ENCODE measurements around the gene CCSER1. TPM values are rescaled to one million over a fixed set of nuclear protein-coding genes. Genes with fewer than 3 reads are reported as not detected.

The CCSER1 gene
- not detected in 5 replicates for total RNA-seq (2022; extraction: Qiagen RNA extraction; ENCODE audit: low read depth)

DNA sequence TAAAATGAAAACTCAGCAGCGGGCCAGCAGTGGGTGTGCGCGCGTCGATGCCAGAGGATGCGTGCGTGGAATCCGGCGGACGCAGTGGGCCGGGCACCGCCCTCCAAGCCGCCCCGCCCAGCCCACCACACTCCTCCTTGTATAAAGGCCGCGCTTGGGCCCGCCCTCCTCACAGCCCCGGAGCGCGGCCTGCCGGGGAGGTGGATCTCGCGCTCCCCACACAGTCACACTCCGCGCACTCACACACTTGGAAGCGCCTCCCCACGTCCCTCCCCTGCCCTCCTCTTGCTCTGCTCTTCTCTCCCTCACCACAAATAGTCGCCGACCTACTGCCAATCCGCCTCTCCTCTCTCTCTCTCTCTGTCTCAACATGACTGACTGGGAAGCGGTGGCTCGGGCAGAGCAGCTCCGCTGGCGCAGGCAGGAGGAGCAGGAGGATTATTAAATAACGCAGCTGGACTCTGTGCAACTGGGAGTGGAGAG, at the start of gene CCSER1:
TSS of gene CCSER1 (plus strand) at position 172 of the 483 bp plus-strand sequence.

Other genes with a start within 250 kb of the CCSER1 start
- gene MMRN1, start 232.5 kb upstream of the CCSER1 start, total RNA-seq (2022; extraction: Qiagen RNA extraction; ENCODE audit: low read depth): not detected in 5 replicates

Measured in A549 treated with CpdA at 1 μM for 4 hours (cell line).